Esophagus squamous epithelium (tissue), 4 donors: ENCODE data around the gene CCNB3. TPM values are rescaled to one million over a fixed set of nuclear protein-coding genes. Genes with fewer than 3 reads are reported as not detected.

Source experiments
- small RNA-seq, 4 donors: library from RNA; depleted of rRNA; stranded (forward); fragments of <200 nt; gene quantifications; one replicate each; pipeline ENCODE3, GENCODE V24; 2016
- total RNA-seq, 4 donors: library from RNA; depleted of rRNA; stranded (reverse); fragments of >200 nt; gene quantifications; one replicate each; pipeline ENCODE4 v1.1.0, GENCODE V29; 2016

CCNB3 gene
- total RNA-seq, 4 donors from 2014 or later = 0.32 to 0.57 (median 0.44) TPM

Small RNA genes within 50 kb of the gene (small RNA-seq; reads per million reads assigned to genes)
- gene PYY3 = 0 reads per million in 4 donors
- 0 reads per million in 4 donors for gene RF00019

Other genes starting within 250 kb of the CCNB3 start
- not detected for gene AKAP4, start 3.8 kb upstream of the CCNB3 start, total RNA-seq